NCI-H345 treated with DMSO at 0.1 percent for 48 hours (cell line): Measurements from ENCODE around the gene RGS6.

Experiments used
- DNase-seq: peaks from one replicate; lab custom pipeline; 2025; ENCODE audit not compliant: unreplicated experiment; lab: John Stamatoyannopoulos, UW

RGS6 gene

GRCh38 chr14:72568296-72568992 lies 636.2 kb downstream of the RGS6 start:
- no peak for DNase-seq

DNA sequence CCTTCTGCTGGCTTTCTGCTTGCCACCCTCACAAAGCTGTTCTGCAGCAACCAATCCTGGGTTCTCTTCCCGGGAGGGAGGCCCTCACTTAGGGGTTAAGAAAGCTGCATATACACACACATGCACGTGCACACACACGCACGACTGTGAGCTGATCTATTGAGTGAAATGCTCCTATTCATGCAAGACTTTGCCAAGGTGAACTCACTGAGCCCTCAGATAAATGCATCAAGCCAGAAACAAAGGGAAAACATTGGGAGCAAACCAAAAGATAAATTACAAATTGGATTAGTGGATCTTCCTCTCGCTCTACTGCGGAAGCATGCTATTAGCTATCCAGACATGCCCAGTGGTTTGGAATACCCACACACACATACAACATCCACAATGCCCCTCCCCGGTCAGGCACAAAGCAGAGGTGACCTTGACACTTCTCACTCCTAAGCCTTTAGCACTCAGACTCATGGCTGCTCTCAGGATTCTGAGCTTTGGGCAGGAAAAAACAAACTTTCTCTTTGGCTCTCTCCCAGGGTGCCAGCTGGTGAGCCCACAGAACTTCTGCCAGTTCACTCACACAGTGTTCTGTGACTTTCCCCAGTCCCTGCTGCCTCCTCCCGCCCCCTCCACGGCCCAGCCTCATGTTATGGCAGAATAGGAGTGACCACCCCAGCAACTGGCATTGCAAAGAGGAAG lies 641.6 kb downstream of the RGS6 start:
- DNase-seq, result no peak

- DNase-seq, result no peak
These were observed 642.5 kb downstream of the RGS6 start for GRCh38 chr14:72574715-72575114.

DNA sequence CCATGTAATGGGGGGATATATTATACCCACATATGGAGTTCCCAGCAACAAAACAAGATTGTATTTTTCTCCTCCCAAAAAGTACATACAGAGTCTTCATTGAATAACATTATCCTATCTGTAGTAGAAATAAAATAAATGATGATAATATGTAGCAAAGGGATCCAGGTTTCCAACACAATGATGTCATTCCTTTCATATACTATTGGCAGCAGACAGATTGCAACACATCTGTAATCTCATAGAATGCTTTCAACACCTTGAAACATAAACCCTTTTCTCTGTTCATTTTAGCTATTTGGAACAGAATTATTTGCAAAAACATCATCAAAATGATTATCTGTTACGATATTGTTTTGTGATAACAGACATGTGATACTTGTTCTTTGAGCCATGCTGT lies 644.0 kb downstream of the RGS6 start:
- DNase-seq, result no peak

DNA sequence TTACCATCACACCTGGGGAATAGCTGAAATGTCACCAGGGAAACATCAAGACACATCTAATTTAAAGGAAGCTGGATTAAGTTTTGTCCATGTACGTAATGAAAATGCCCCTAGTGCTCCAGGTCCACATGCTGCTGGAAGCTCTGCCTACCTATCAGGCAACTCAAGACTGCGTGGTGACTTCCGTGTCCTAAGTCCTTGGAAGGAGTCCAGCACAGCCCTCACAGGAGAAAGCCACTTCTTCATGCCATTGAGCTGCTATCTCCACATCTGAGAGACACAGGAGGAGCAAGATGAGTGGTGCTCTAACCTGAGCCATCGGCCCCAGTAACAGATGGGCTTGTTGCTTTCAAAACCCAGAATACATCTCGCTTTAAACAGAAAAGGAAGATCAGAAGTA lies 645.3 kb downstream of the RGS6 start:
- DNase-seq, result no peak

DNA sequence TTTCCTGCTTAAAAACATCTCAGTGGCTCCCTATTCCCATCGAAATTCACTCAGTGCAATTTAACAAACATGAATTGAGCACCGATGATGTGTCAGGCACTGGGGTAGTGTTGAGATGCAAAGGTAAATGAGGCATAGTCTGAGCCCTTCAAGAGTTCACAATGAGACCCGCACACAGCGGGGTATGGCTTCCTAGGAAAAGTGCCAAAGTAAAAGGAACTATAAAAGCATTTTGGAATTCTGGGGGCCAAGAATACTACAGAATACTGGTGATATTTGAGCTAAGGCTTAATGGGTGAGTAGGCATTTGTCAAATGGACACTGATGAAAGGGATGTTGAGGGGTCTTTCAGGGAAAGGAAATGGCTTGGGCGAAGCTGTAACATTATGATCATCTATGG lies 646.3 kb downstream of the RGS6 start:
- DNase-seq, result no peak

GRCh38 chr14:72582582-72582981 lies 650.4 kb downstream of the RGS6 start:
- DNase-seq, result no peak

GRCh38 chr14:72583316-72584272 lies 651.4 kb downstream of the RGS6 start:
- no peak for DNase-seq

- DNase-seq, result no peak
These were observed 656.3 kb downstream of the RGS6 start for GRCh38 chr14:72588521-72588920.

DNA sequence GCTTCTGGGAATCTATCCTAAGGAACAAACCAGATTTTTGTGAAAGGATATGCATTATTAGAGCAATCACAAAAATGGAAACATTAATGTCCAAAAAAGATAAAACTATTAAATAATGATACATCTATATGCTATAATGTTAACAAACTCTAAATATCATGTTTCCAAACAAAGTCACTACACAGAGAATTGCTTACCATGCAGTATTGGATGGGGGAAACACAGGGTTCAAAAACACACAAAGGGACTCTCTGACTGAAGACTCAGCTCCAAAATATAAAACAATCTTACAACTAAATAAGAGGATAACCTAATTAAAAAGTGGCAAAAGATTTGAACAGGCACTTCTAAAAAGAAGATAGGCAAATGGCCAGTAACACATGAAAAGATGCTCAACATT lies 657.4 kb downstream of the RGS6 start:
- no peak for DNase-seq

- no peak for DNase-seq
These were observed 658.3 kb downstream of the RGS6 start for GRCh38 chr14:72590577-72590976.

- no peak for DNase-seq
These were observed 659.2 kb downstream of the RGS6 start for GRCh38 chr14:72591391-72591790.

- no peak for DNase-seq
These were observed 662.1 kb downstream of the RGS6 start for GRCh38 chr14:72594099-72594901.

DNA sequence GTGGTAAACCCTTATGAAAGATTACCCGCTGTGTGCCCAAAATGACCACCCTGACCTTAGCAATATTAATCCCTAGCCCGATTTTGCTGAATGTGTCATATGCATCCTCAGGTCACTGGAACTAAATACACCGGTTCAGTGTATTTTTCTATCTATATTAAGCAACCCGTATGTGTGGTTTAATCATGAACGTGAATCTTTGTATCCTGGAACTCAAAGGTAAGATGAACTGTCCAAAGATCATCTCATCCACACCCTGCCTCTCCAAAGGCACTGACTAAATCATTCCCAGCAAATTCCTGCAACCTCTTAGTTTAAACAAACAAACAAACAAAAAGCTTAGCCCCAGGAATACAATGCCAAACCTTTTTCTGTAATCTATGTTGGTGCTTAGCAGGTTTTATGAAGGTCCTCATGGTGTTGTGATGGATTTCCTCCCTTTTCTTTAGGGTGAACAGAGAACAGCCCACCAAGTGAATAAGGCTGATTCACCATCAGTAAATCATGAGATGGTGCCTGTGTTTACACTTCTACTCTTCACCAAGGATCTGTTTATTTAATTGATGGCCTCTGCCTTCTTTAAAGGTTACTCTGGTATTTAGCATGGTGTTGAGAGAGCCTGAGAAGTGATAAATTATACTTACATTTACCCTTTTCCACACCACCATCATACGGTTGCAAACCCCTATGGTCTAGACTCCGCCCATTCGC lies 663.1 kb downstream of the RGS6 start:
- no peak for DNase-seq

GRCh38 chr14:72597252-72598233 lies 665.3 kb downstream of the RGS6 start:
- no peak for DNase-seq

DNA sequence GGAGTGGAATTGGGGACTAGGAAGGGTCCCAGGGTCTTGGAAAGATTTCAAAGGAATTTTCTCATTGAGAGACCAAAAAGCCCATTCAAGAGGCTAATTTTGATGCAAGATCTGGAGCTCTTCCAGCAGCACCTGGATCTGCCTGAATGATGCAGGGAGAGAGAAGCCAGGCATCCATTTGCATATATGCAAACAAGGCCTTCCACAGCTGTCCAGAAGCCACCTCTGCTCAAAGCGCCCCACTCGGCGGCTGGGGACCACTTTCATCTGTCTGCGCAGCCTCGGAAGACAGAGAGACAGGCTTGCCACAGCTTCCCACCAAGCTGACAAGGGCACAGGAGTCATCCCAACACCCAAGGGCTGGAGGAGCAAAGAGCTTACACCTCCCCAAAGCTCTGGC lies 666.1 kb downstream of the RGS6 start:
- DNase-seq, result no peak

GRCh38 chr14:72599579-72600470 lies 667.6 kb downstream of the RGS6 start:
- no peak for DNase-seq
